Pancreas (tissue), 10 donors: ENCODE results near the gene RAD1. TPM values are rescaled to one million over a fixed set of nuclear protein-coding genes. Genes with fewer than 3 reads are reported as not detected.
A peak's percentile ranks its signal among the peaks of the same experiment; 100 is the strongest.

Experiments used
- ATAC-seq, 4 donors: fragments of 200-7000 bp; cut with Tn5 transposase; one replicate each; pipeline versions ENCODE4 v1.8.0 to v1.9.1; 2020; ENCODE audit warnings: mild to moderate bottlenecking in 4 of 4, moderate library complexity in 4 of 4
- DNase-seq, 6 donors: peaks; one replicate each; pipeline ENCODE4 v3.0.0-alpha.2; 2020
- FAIRE-seq: peaks from 2 replicates; lab custom pipeline; 2012; peaks lifted over from hg19 to GRCh38; lab: Jason Lieb, UNC
- H3K27ac ChIP-seq, 4 donors: fragments of 200-600 bp; sonication (generic); 1 replicate in 3 of 4; 2 replicates in 1 of 4; pipeline versions ENCODE4 v1.5.0 to v1.8.0; 2020
- H3K27me3 ChIP-seq, 4 donors: fragments of 200-600 bp; one replicate each; pipeline ENCODE4 v1.8.0; 2021
- H3K36me3 ChIP-seq, 3 donors: fragments of 200-600 bp; sonication (generic) in 1 of 3; one replicate each; pipeline versions ENCODE4 v1.5.0 to v1.8.0; 2020 to 2021
- H3K4me1 ChIP-seq, 3 donors: fragments of 200-600 bp; one replicate each; pipeline ENCODE4 v1.8.0; 2021
- H3K4me3 ChIP-seq, 4 donors: fragments of 200-600 bp; sonication (generic) in 2 of 4; one replicate each; pipeline versions ENCODE4 v1.5.0 to v1.8.0; 2020 to 2021
- H3K9me3 ChIP-seq, 4 donors: fragments of 200-600 bp; one replicate each; pipeline ENCODE4 v1.8.0; 2021
- CTCF ChIP-seq, 4 donors: fragments of 200-600 bp; sonication (generic) in 3 of 4; IDR thresholded peaks; one replicate each; pipeline versions ENCODE4 v1.5.0 to v1.8.0; 2021; ENCODE audit warnings: antibody characterized with exemption in 4 of 4
- WGBS, 2 donors: extraction: QIAGEN DNeasy Blood & Tissue Kit; methylation state at CpG; one replicate each; pipeline ENCODE4 v1.1.7; 2013; 5-methylcytosine and 5-hydroxymethylcytosine counted together
- intact Hi-C, 3 donors: fragments of 100-400 bp; cut with DNase I; formaldehyde crosslinking; loops; one replicate each; pipeline versions ENCODE4 v1.11.1 to v1.14.2; 2022
- polyA plus RNA-seq, 2 donors: library from polyadenylated mRNA; stranded (reverse); fragments of 200-250 nt; gene quantifications; one replicate each; pipeline ENCODE4 v1.2.3, GENCODE V29; 2013
- total RNA-seq, 6 donors: library from RNA; stranded (reverse); fragmentation: NEBNext Ultra II Directional in 4 of 6; extraction: Animal tissue kit (Norgen Biotek cat#: 25700) in 4 of 6; gene quantifications; one replicate each; pipeline versions ENCODE4 v1.2.1 to v1.2.4, GENCODE V29; 2021 to 2023
- donor health status: healthy with polysubstance abuse.
- donor health status: DM: no; HTN: no; CAD: no; lungs with moderate emphysema.
- donor health status: DM: no; HTN: no; CAD: no.
- donor health status: control.
- donor health status: control.
- donor health status: Bipolar disorder and iron deficiency.
- donor health status: DM: yes; HTN: yes; CAD: no.
- donor health status: DM: no; HTN: no; CAD: no.
- donor health status: DM: no; HTN: no; CAD: no.
- donor health status: DM: yes; HTN: yes; CAD: no.

The RAD1 gene
- total and polyA plus RNA-seq, 8 donors: 3.5 to 10.1 (median 5.8) TPM

GRCh38 chr5:34919077-34919476 is 3.8 kb upstream of the RAD1 start:
- intact Hi-C loops: no loop called here
- H3K9me3 ChIP-seq: no peaks in the 10 kb centered on the region
- WGBS, 2 donors: 83 to 87% methylated on average over 4 of the region's 4 CpGs
- no peak overlapping the region for H3K27ac ChIP-seq
- TF ChIP-seq CTCF (IDR thresholded peaks at IDR 0.05): no peak
- H3K4me1 ChIP-seq: peaks cover 10 to 25% (median 24%) of the 10 kb centered on the region in 3 donors
- FAIRE-seq: no peak
- no peak for DNase-seq
- H3K27me3 ChIP-seq: no peaks in the 10 kb centered on the region
- peaks cover 0 to 27% (median 7%) of the 10 kb centered on the region in 3 donors for H3K36me3 ChIP-seq
- ATAC-seq: no peak
- H3K4me3 ChIP-seq: no peak overlapping the region

GRCh38 chr5:34918025-34918424 is 2.7 kb upstream of the RAD1 start:
- H3K4me3 ChIP-seq: no peak overlapping the region
- 77 to 81% methylated on average over 4 of the region's 4 CpGs for WGBS, 2 donors
- peaks cover 0 to 20% (median 3%) of the 10 kb centered on the region in 3 donors for H3K36me3 ChIP-seq
- DNase-seq (no peak), FAIRE-seq (no peak), ATAC-seq (no peak)
- peaks cover 11 to 22% (median 21%) of the 10 kb centered on the region in 3 donors for H3K4me1 ChIP-seq
- intact Hi-C loops: no loop called here
- TF ChIP-seq CTCF (IDR thresholded peaks at IDR 0.05): no peak
- no peaks in the 10 kb centered on the region for H3K9me3 ChIP-seq
- H3K27me3 ChIP-seq: no peaks in the 10 kb centered on the region
- H3K27ac ChIP-seq: no peak overlapping the region

GRCh38 chr5:34916518-34916917 is 1.2 kb upstream of the RAD1 start:
- ATAC-seq: no peak
- intact Hi-C loops: no loop called here
- no peak for DNase-seq
- Histone ChIP-seq H3K4me3 (peak overlapping the region; percentile 87 to 94 (median 92)), H3K27ac (no peak overlapping the region), H3K9me3 (no peaks in the 10 kb centered on the region), H3K36me3 (peaks cover 0 to 20% (median 0%) of the 10 kb centered on the region in 3 donors), H3K4me1 (peaks cover 11 to 22% (median 21%) of the 10 kb centered on the region in 3 donors), H3K27me3 (no peaks in the 10 kb centered on the region)
- FAIRE-seq: no peak
- TF ChIP-seq CTCF (IDR thresholded peaks at IDR 0.05): no peak
- 9 to 11% methylated on average over 6 of the region's 6 CpGs for WGBS, 2 donors

- no peak for FAIRE-seq
- peak; percentile 3 to 24 (median 20) for ATAC-seq
- H3K4me1 ChIP-seq: peaks cover 11 to 22% (median 21%) of the 10 kb centered on the region in 3 donors
- H3K27me3 ChIP-seq: no peaks in the 10 kb centered on the region
- H3K36me3 ChIP-seq: peaks cover 0 to 21% (median 0%) of the 10 kb centered on the region in 3 donors
- 0 to 1% methylated on average over 20 of the region's 20 CpGs for WGBS, 2 donors
- no peak for DNase-seq
- H3K27ac ChIP-seq: peak overlapping the region; percentile 70 to 85 (median 73)
- H3K4me3 ChIP-seq: peak overlapping the region; percentile 87 to 94 (median 92)
- no peak for TF ChIP-seq CTCF (IDR thresholded peaks at IDR 0.05)
- intact Hi-C loops: no loop called here
- no peaks in the 10 kb centered on the region for H3K9me3 ChIP-seq
Observed at GRCh38 chr5:34915856-34916192, 520 bp upstream of the RAD1 start.

GRCh38 chr5:34914671-34915138 is 599 bp downstream of the RAD1 start:
- DNase-seq: peak in 5 of 6 donors; percentile 26 to 71 (median 52)
- H3K4me1 ChIP-seq: peaks cover 11 to 22% (median 21%) of the 10 kb centered on the region in 3 donors
- ATAC-seq: peak; percentile 6 to 17 (median 11)
- FAIRE-seq: no peak
- H3K36me3 ChIP-seq: peaks cover 0 to 19% (median 0%) of the 10 kb centered on the region in 3 donors
- peak overlapping the region; percentile 87 to 94 (median 92) for H3K4me3 ChIP-seq
- H3K9me3 ChIP-seq: no peaks in the 10 kb centered on the region
- H3K27ac ChIP-seq: peak overlapping the region; percentile 65 to 85 (median 72)
- TF ChIP-seq CTCF (IDR thresholded peaks at IDR 0.05): no peak
- intact Hi-C loops: no loop called here
- 2% methylated on average over 20 of the region's 20 CpGs for WGBS, 2 donors
- H3K27me3 ChIP-seq: no peaks in the 10 kb centered on the region
